GM21528 (cell line): Measurements from ENCODE around the gene RBBP9.
"Not testable (repeated sequence)": the region's sequence is repeated elsewhere in the genome, so short reads cannot be mapped to it uniquely, and the experiment has no call there.

Source experiments
- ATAC-seq: cut with Tn5 transposase; IDR thresholded peaks from one replicate; pipeline ENCODE4 v1.9.1; 2021; ENCODE audit warnings: mild to moderate bottlenecking, moderate library complexity; ENCODE audit not compliant: unreplicated experiment, low FRiP score

RBBP9 gene

DNA sequence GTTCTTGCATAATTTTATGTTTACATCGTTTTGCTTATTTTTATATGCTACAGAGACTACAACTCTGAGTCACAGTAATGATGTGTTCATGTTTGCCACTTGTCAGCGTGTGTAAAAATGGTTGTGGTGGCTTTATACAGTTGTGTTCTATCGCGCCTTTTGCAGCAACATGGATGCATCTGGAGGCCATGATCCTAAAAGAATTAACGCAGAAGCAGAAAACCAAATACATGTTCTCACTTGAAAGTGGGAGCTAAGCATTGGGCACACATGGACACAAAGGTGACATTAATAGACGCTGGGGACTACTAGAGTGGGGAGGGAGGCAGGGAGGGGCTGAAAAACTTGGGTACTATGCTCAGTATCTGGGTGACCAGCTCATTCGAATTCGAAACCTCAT, 9.7 kb upstream of the RBBP9 start:
- no peak for ATAC-seq

DNA sequence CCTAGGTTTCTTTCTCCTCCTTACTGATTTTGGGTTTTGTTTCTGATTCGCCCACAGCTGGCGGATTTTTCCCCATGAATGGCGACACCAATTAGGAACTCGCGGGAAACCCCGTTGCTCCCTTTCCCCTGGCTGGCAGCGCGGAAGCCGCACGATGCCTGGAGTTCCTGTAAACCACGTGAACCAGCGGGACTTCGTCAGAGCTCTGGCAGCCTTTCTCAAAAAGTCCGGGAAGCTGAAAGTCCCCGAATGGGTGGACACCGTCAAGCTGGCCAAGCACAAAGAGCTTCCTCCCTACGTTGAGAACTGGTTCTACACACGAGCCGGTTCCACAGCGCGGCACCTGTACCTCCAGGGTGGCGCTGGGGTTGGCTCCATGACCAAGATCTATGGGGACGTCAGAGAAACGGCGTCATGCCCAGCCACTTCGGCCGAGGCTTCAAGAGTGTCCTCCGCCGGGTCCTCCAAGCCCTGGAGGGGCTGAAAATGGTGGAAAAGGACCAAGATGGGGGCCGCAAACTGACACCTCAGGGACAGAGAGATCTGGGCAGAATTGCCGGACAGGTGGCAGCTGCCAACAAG, 7.5 kb upstream of the RBBP9 start:
- ATAC-seq, result no peak

DNA sequence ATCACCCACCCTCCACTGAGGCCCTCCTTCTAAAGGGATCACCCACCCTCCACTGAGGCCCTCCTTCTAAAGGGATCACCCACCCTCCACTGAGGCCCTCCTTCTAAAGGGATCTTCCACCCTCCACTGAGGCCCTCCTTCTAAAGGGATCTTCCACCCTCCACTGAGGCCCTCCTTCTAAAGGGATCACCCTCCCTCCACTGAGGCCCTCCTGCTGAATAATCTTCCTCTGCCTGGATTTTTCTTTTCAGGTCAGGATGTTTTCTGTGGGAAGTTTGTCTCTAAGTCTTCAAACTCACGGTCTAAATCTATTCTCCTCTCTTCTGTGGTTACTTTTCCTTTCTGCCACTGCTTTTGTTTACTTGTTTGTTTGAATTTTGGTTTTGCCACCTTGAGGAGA, 4.6 kb upstream of the RBBP9 start:
- ATAC-seq, result not testable (repeated sequence)

DNA sequence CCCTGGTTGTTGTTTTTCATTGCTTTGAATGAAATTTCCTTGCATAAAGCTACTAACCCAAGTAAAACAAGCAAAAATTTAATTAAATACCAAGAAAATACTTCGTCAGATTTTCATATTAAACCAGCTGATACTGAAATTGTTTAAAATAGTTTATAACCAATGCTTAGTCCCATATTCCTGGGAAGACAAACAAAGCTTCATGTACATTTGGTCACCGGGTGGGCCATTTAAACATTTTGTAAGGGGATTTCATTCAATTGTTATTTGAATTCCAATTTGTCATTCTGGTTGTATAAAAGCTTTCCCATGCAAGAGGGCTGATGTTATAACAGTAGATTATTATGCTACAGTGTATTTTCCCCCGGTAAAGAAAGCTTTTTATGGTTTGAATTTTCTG, 578 bp upstream of the RBBP9 start:
- ATAC-seq, result no peak

DNA sequence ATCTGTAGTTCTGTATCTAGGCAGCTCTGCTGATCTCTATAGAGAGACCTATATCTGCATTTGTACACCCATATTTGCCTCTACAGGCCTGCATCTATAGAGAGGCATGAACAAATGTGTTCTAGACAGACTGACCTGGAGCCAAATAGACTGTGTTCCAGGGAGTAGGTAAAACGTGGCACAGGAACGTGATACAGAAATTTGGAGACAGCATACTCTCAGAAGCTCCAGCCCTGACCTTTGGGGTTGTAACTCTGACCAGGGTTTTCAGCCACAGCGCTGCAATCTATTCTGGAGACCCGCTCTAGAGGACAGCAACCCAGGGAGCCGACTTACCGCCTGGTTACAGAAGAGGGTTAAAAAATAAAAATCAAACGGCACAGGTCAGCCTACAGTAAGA, 983 bp downstream of the RBBP9 start:
- no peak for ATAC-seq

DNA sequence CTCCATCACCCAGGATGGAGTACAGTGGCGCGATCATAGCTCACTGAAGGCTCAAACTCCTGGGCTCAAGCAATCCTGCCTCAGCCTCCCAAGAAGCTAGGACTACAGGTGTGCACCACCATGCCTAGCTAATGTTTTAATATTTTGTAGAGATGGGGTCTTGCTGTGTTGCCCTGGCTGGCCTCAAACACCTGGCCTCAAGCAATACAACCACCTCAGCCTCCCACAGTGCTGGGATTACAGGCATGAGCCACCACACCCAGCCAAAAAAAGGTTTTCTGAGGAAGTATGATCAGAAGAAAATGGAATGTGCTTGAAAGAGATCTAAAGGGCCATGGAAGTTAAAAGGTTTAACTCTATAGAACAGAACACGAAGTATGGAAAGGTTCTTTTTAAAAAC, 8.7 kb downstream of the RBBP9 start:
- ATAC-seq, result no peak

DNA sequence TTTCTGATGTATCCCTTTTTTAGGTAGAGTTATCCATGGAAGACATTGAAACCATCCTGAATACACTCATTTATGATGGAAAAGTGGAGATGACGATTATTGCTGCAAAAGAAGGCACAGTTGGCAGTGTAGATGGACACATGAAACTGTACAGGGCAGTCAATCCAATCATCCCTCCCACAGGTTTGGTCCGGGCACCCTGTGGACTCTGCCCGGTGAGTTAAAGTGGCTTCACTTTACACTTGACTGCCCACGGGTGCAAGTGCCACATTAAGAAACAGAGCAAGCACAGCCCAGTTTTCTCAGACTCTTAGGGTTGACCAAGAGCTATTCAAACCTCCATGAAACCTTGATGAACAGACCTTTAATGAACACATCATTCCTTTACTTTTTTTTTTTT, 15.4 kb downstream of the RBBP9 start:
- no peak for ATAC-seq

DNA sequence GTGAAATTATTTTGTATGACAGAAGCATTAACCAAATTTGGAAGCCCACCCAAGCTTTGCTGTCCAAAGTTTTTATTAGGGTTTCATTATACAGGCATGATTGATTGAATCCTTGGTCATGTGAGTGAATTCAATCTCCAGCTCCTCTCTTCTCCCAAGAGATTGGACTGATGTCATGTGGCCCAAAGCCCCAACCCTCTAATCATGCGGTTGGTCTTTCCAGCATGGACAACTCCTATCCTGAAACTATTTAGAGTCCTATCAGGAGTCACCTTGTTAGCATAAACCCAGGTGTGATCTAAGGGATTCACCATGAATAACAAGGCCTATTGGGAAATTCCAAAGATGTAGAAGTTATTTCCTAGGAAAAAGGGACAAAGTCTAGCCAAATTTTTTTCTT, 19.2 kb downstream of the RBBP9 start:
- no peak for ATAC-seq

DNA sequence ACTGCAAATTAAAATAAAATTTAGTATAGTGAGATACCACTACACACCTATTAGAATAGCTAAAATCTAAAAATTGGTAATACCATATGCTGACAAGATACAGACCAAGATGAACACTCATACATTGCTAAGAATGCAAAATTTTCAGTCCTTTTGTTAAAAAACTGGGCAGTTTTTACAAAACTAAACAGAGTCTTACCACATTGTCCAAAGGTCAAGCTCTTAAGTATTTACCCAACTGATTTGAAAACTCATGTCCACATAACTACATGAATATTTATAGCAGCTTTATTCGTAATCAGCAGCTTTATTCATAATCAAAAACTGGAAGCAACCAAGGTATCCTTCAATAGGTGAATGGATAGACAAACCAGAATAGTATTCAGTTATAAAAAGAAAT, 19.8 kb downstream of the RBBP9 start:
- ATAC-seq, result no peak

DNA sequence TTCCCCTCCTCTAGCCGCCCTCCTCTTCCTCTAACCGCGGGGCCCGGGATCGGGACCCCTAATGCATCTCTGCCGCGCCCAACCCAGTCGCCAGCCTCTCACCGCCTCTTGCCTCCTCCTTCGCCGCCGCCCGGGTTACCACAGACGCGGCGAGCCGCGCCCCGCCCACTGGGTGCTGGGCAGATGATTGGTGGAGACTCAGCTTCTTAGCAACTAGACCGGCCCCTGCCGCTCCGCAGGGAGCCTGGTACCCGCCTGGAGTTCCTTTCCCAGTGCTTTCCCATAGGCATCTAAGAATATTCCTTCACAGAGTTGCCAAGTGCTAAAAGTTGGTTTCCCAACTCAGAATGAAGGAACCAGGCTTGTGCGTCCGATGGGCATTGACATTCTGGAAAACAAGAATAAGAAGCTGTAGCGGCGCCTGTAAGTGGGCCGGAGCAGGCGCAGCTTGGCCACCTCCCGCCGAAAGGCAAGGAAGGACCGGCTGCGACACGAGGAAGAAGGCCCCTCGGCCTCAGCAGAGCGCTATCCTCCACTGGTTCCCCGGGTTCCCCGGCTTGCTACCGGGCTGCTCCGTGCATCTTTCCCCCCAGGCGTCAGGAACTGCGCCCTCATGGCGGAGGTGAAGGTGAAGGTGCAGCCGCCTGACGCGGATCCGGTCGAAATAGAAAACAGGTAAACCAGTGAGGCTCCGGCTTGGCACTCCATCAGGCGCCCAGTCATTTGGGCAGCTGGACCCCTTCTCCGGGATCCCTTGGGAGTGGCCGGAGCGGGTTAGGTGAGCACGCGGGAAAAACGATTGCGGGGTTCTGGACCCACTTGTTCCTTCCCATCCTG, 29.9 kb downstream of the RBBP9 start, which contains the start of the genes DZANK1 and POLR3F:
Gene DZANK1 (minus strand): TSS at position 137 of the 837 bp plus-strand sequence. CDS start 1,672 bp downstream, outside the sequence.
Gene POLR3F (plus strand): TSS at position 497 of the 837 bp plus-strand sequence. CDS start 117 bp downstream, at position 614.
- peak; percentile 97 for ATAC-seq

DNA sequence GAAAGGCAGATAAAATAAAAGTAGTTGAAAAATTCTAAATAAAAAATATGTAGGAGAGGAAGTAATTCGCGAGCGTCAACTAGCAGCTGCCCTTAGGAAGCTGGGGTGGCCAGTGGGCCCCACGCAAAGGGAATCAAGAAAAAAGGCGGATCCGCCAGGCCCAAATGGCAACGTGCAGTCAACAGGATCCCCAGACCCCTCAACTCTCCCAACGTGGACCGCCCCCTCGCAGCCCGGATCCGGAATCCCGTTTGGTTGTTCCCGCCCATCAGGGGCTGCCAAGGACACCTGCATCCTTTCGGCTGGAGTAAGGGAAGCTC, 30.5 kb downstream of the RBBP9 start:
- ATAC-seq, result peak; percentile 36

DNA sequence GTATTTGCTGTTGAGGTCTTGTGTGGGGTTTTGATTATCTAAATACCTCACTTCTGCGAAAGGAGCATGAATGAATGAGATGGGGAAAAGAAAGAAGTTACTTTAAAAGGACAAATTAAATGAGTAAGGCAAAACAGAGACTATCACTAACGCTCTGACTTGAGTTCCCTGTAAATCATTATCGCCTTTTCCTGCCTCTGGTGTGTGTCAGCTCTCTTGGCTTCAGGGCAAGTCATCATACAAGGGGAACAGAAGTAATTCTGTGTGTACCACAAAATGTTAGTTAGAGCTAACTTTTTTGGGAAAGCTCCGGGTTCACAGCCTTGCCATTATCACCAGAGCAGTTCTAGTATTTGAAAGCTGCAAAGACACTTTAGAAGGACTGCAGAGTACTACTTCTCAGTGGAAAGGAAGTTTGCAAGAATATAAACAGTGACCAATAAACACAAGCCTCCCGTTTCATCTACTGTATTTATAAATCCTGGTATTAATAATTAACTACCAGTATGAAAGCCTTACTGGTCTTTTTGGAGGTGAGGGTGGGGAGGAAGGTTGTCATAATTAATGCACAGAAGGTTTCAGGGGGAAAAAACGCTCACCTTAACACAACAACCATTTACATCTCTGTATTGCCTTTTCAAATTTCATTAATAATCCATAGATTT, 31.4 kb downstream of the RBBP9 start:
- no peak for ATAC-seq

DNA sequence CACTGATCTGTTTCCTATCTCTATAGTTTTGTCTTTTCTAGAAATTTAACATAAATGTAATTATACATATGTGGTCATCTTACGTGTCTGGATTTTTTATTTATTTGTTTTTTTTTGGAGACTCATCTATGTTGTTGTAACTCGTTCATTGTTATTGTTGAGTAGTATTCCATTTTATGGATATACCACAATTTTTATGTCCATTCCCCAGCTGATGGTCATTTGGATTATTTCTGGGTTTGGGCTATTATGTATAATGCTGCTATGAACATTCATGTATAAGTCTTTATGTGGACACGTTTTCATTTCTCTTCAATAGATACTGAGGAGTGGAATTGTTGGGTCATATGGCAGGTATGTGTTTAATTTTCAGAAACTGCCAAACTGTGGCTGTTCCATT, 40.4 kb downstream of the RBBP9 start:
- ATAC-seq, result no peak

DNA sequence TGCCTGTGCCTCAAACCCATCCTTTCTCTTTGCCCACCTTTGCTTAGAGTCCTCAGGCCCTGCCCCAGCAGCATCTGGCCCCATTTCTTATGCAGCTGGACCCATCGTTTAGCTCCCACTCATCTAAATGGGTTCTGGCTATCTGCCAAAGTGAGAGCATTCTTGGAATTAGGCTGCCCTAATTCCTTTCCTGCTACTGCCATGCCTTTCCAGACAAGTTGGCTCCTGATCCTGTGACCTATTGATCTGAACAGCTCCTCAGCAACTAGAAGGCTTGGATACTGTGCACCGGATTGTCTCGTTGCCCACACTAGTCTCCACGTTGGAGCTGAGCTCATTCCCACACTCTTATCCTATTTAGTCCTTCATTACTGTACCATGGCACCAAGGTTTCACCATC, 53.1 kb downstream of the RBBP9 start:
- no peak for ATAC-seq

DNA sequence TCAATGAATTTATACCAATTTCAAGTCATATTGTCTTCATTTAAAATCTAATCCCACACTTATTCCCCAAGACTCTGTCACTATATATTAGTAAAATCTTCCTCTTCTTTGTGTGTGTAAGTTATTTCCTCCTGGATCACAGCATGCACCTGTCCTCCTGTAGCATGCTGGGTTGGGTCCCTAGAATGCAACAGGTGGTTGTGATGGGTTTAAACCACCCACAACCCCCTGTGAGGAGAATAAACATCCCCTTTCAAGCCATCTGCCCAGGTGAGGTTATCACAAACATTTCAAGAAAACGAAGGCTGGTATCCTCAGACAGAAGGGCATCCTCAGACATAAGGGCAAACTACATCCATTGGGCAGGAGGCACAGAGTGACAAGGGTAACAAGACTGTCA, 56.6 kb downstream of the RBBP9 start:
- no peak for ATAC-seq

DNA sequence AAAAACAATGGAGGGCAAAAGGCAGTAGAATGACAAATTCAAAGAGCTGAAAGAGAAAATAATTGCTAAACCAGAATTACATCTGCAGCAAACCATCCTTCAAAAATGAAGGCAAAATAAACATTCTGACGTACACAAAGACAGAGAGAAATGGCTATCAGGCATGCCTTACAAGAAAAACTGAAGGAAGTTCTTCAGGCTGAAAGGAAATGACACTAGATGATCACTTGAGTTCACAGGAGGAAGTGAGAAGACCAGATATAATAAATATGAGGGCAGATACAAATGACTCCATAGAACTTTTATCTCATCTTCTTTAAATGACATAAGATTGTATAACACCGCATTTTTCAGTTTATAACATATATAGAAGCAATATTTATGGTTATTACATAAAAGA, 60.2 kb downstream of the RBBP9 start:
- ATAC-seq, result no peak
